GM21576 (cell line): ENCODE results near the gene PIP4K2A.
A peak's percentile ranks its signal among the peaks of the same experiment; 100 is the strongest.

Experiments
- ATAC-seq: cut with Tn5 transposase; IDR thresholded peaks from one replicate; pipeline ENCODE4 v1.9.1; 2021; ENCODE audit warnings: mild to moderate bottlenecking, moderate library complexity; ENCODE audit not compliant: unreplicated experiment

The PIP4K2A gene

DNA sequence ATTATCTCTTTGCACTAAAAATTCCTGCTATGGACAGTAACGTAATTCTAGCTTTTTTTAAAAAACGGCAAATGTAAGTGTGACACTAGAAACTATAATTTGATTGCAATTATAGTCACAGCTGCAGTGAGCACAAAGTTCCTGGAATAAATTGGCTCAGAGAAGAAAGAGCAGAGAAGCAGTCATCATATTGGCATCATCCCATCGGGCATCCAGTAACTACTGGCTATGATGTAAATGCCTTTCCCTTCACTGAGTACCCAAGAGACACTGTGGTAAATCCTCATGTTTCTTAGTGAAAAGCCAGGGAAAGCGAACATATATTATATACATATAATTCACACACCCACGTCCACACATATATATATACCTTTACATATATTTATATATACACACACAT is 43.6 kb downstream of the PIP4K2A start:
- ATAC-seq: no peak

- ATAC-seq: no peak
Observed at GRCh38 chr10:22669163-22669711, 45.1 kb downstream of the PIP4K2A start.

GRCh38 chr10:22667093-22667480 is 47.3 kb downstream of the PIP4K2A start:
- ATAC-seq: no peak

GRCh38 chr10:22666287-22667092 is 47.9 kb downstream of the PIP4K2A start:
- peak; percentile 74 for ATAC-seq

- no peak for ATAC-seq
Observed at GRCh38 chr10:22665329-22665728, 49.0 kb downstream of the PIP4K2A start.

GRCh38 chr10:22662733-22663330 is 51.5 kb downstream of the PIP4K2A start:
- ATAC-seq: no peak

DNA sequence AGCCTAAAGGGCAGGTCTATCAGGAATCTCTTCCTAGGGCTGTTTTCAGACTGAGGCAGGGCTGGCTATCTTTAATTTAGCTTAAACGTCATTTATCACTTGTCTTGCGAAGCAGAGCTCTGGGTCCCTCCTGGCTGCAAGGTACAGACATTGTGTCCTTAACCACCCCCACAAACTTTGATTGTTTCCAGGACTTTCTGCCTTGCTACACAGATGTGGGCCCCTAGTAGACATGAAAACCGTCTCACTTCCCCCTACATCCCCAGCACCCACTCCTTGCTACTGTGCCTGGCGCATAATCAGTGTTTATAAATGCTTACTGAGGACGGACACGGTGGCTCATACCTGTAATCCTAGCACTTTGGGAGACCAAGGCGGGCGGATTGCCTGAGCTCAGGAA is 54.5 kb downstream of the PIP4K2A start:
- no peak for ATAC-seq

GRCh38 chr10:22658745-22659410 is 55.5 kb downstream of the PIP4K2A start:
- no peak for ATAC-seq

GRCh38 chr10:22657566-22658225 is 56.7 kb downstream of the PIP4K2A start:
- no peak for ATAC-seq

- ATAC-seq: no peak
Observed at GRCh38 chr10:22657024-22657423, 57.4 kb downstream of the PIP4K2A start.

GRCh38 chr10:22656036-22656435 is 58.3 kb downstream of the PIP4K2A start:
- no peak for ATAC-seq

- no peak for ATAC-seq
Observed at GRCh38 chr10:22655312-22655981, 58.9 kb downstream of the PIP4K2A start.

DNA sequence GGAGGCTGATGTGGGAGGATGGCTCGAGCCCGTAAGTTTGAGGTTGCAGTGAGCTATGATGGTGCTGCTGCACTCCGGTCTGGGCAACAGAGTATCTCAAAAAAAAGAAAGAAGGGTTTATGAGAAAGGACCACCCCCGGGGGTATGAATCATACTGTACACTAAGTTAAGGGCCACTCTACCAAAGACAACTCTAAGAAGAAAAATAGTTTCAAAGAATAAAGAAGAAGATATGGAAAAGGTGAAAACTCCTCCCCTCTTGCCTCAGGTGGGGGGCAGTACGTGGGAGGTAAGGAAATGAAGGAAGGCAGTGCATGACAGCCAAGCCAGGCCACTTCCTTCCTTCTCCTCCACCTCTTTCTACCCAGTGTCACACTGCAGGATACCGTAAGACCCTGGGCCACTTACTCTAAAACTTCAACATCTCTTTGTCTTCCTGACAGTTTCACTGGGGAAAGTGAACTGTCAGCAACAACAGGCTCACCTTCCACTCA is 61.3 kb downstream of the PIP4K2A start:
- ATAC-seq: no peak

GRCh38 chr10:22651276-22651980 is 63.0 kb downstream of the PIP4K2A start:
- ATAC-seq: peak; percentile 32

DNA sequence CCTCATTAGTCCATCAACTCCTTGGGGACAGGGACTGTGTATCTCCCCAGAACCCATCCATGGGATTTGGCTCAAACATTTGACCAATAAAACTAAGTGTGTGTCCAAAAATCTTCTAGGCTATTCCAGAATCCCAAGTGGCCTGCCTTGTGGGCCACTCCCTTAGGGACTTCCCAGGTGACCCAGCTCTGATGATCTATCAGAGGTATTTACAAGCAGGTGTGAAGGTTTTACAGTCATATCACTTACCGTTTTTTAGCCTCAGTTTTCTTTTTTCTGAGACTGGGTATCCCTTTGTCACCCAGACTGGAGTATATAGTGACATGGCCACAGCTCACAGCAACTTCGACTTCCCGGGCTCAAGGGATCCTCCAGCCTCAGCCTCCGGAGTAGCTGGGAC is 64.4 kb downstream of the PIP4K2A start:
- no peak for ATAC-seq

DNA sequence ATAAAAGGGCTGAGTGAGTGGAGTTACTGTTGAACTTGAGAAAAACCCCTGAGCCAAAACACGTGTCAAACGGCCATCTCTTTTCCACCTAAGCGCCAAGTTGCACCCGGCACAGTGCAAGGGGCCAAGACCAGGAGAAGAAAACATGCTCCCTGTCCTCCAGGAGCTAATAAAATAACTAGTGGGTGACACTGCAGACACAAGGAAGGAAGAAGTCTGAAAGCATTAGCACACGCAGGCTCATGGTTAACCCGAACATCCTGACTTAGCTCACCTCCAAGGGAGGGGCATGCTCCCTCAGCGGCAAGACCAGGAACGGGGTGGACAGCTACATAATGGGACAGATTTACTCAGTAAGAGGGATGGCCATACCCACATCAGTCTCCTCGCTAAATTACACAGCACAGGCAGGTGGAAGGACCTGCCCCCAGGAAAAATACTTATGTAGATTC is 65.0 kb downstream of the PIP4K2A start:
- peak; percentile 33 for ATAC-seq

DNA sequence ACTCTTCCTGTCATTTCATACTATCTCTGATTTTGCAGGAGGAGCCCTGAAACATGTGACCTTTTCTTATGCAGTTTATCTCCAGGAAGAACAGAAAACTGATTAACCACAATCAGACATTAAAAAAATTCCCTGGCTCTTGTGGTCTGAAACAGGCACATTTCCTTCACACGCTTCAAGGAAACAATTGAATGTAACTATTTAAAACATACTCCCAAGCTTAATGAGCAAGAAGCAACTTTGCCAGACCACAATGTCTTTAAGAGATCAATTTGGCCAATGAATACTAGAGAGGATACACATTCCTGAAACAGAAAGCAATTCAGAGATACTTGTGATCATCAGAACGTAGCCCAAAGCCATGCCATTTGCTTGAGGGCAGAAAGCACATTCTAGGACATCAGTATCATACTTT is 65.8 kb downstream of the PIP4K2A start:
- ATAC-seq: peak; percentile 30

DNA sequence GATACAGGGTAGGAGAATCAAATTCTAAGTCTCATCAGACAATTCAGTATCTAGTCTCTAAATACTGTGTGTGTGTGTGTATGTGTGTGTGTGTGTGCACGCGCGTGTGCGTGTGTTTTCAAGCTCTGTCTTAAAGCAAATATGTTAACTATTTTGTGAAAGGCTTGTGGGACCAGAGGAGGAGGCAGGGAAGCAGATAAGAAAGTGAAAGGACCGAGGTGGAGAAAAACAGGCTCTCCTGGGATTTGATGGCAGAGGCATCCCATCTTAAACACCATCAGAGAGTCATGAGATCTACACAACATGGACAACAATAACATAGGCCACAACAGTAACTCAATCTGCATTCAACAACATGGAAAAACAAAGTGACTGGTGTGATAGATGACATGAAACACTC is 67.1 kb downstream of the PIP4K2A start:
- no peak for ATAC-seq

- ATAC-seq: peak; percentile 70
Observed at GRCh38 chr10:22646388-22646853, 68.0 kb downstream of the PIP4K2A start.

DNA sequence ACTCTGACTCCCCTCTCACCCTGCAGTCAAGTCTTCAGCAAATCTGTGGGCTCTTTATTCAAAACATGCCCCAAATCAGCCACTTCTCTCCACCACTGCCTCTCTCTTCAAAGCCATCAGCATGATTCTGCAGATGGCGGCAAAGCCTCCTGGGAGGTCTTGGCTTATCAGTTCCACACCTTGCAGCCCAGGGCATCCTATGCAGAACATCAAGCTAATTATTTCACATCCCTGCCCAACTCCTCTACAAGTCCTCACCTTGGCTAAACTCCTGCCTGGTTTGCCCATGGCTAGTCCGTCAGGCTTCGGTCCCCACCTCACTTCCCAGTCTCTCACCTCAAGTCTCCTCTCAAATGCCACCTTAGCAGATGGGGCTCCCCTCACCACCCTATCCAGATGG is 70.2 kb downstream of the PIP4K2A start:
- no peak for ATAC-seq
